H9 (cell line): Measurements from ENCODE around the gene UBE2D2. TPM values are rescaled to one million over a fixed set of nuclear protein-coding genes. Genes with fewer than 3 reads are reported as not detected.

Experiments
- DNase-seq: peaks from one replicate; pipeline ENCODE4 v3.0.0-alpha.2; 2017
- H2AFZ ChIP-seq: one replicate; pipeline ENCODE4 v1.6.1; 2013; ENCODE audit warnings: mild to moderate bottlenecking, low read length, control low read depth, moderate library complexity
- H2AK5ac ChIP-seq: 2 replicates; pipeline ENCODE4 v1.6.1; 2013; ENCODE audit warnings: low read length, control low read depth, mixed read lengths; ENCODE audit not compliant: insufficient read length
- H2BK120ac ChIP-seq: one replicate; pipeline ENCODE4 v1.6.1; 2013; ENCODE audit warnings: low read depth, mild to moderate bottlenecking, low read length, control low read depth, inconsistent platforms; ENCODE audit not compliant: poor library complexity, severe bottlenecking
- H2BK12ac ChIP-seq: 2 replicates; pipeline ENCODE4 v1.6.1; 2013; ENCODE audit warnings: low read length, control low read depth, mixed read lengths, low read depth; ENCODE audit not compliant: insufficient read length
- H2BK15ac ChIP-seq: 2 replicates; pipeline ENCODE4 v1.6.1; 2013; ENCODE audit warnings: low read depth, low read length, control low read depth
- H2BK20ac ChIP-seq: one replicate; pipeline ENCODE4 v1.6.1; 2013; ENCODE audit warnings: low read depth, mild to moderate bottlenecking, low read length, control low read depth, inconsistent platforms; ENCODE audit not compliant: poor library complexity, severe bottlenecking
- H2BK5ac ChIP-seq: 2 replicates; pipeline ENCODE4 v1.6.1; 2013; ENCODE audit warnings: low read length, control low read depth, mixed read lengths; ENCODE audit not compliant: insufficient read length
- H3K14ac ChIP-seq: 2 replicates; pipeline ENCODE4 v1.6.1; 2013; ENCODE audit warnings: low read length, control low read depth; ENCODE audit not compliant: insufficient read depth
- H3K18ac ChIP-seq: 2 replicates; pipeline ENCODE4 v1.6.1; 2013; ENCODE audit warnings: low read depth, mild to moderate bottlenecking, mixed read lengths, low read length, control low read depth; ENCODE audit not compliant: insufficient read length
- H3K23ac ChIP-seq: 2 replicates; pipeline ENCODE4 v1.6.1; 2013; ENCODE audit warnings: low read length, control low read depth, mixed read lengths, low read depth; ENCODE audit not compliant: insufficient read length
- H3K23me2 ChIP-seq: 2 replicates; pipeline ENCODE4 v1.6.1; 2013; ENCODE audit warnings: low read depth, mild to moderate bottlenecking, mixed read lengths, low read length, control low read depth; ENCODE audit not compliant: insufficient read length, poor library complexity, severe bottlenecking
- H3K27ac ChIP-seq: 2 replicates; pipeline ENCODE4 v1.5.1; 2013; ENCODE audit warnings: low read length, control low read depth, mixed read lengths, low read depth; ENCODE audit not compliant: insufficient read length
- H3K27me3 ChIP-seq: 2 replicates; pipeline ENCODE4 v1.6.1; 2013; ENCODE audit warnings: low read length, control low read depth, inconsistent platforms; ENCODE audit not compliant: insufficient read depth
- H3K4ac ChIP-seq: 2 replicates; pipeline ENCODE4 v1.6.1; 2013; ENCODE audit warnings: low read depth, mild to moderate bottlenecking, control low read depth, inconsistent platforms, low read length, moderate library complexity
- H3K4me1 ChIP-seq: 2 replicates; pipeline ENCODE4 v1.6.1; 2013; ENCODE audit warnings: low read length, control low read depth, inconsistent platforms; ENCODE audit not compliant: insufficient read depth
- H3K4me2 ChIP-seq: 2 replicates; pipeline ENCODE4 v1.6.1; 2013; ENCODE audit warnings: low read length, control low read depth, mixed read lengths; ENCODE audit not compliant: insufficient read length, insufficient read depth
- H3K56ac ChIP-seq: 2 replicates; pipeline ENCODE4 v1.6.1; 2013; ENCODE audit warnings: low read depth, mild to moderate bottlenecking, mixed read lengths, low read length, control low read depth; ENCODE audit not compliant: insufficient read length
- H3K79me1 ChIP-seq: 2 replicates; pipeline ENCODE4 v1.6.1; 2013; ENCODE audit warnings: low read depth, mild to moderate bottlenecking, moderate library complexity, low read length, control low read depth, inconsistent platforms; ENCODE audit not compliant: insufficient read depth, poor library complexity, severe bottlenecking
- H3K79me2 ChIP-seq: 2 replicates; pipeline ENCODE4 v1.6.1; 2013; ENCODE audit warnings: low read length, control low read depth, inconsistent platforms; ENCODE audit not compliant: insufficient read depth
- H3K9ac ChIP-seq: 2 replicates; pipeline ENCODE4 v1.6.1; 2013; ENCODE audit warnings: low read length, control low read depth, mixed read lengths; ENCODE audit not compliant: insufficient read length; ENCODE audit errors: extremely low read depth
- H3K9me3 ChIP-seq: one replicate; pipeline ENCODE4 v1.6.1; 2013; ENCODE audit warnings: low read depth, low read length, inconsistent platforms; ENCODE audit not compliant: control insufficient read depth
- H3T11ph ChIP-seq: one replicate; pipeline ENCODE4 v1.6.1; 2013; ENCODE audit warnings: mild to moderate bottlenecking, low read length, control low read depth, inconsistent platforms
- H4K20me1 ChIP-seq: one replicate; pipeline ENCODE4 v1.6.1; 2013; ENCODE audit not compliant: control insufficient read depth, insufficient read length, insufficient read depth
- H4K5ac ChIP-seq: 2 replicates; pipeline ENCODE4 v1.6.1; 2013; ENCODE audit warnings: low read depth, mild to moderate bottlenecking, mixed read lengths, low read length, control low read depth; ENCODE audit not compliant: insufficient read length
- H4K8ac ChIP-seq: replicated peaks from 2 replicates; pipeline ENCODE4 v1.6.1; 2013; ENCODE audit warnings: low read length, control low read depth, mixed read lengths, low read depth; ENCODE audit not compliant: insufficient read length
- H4K91ac ChIP-seq: 2 replicates; pipeline ENCODE4 v1.6.1; 2013; ENCODE audit warnings: low read depth, mild to moderate bottlenecking, moderate library complexity, mixed read lengths, low read length, control low read depth; ENCODE audit not compliant: insufficient read length
- H3K27ac Mint-ChIP-seq, 3 experiments: 2 replicates in 2 of 3; 3 replicates in 1 of 3; pipeline ENCODE4 v1.8.0; 2020 to 2021; ENCODE audit warnings: mixed read lengths in 3 of 3, mild to moderate bottlenecking in 1 of 3, moderate library complexity in 1 of 3
- H3K27me3 Mint-ChIP-seq: 2 replicates; pipeline ENCODE4 v1.8.0; 2021; ENCODE audit warnings: low read depth, mild to moderate bottlenecking, moderate library complexity, mixed read lengths
- H3K36me3 Mint-ChIP-seq, 3 experiments: 2 replicates in 2 of 3; 3 replicates in 1 of 3; pipeline ENCODE4 v1.8.0; 2020 to 2021; ENCODE audit warnings: low read depth in 3 of 3, mixed read lengths in 3 of 3; ENCODE audit not compliant: insufficient read depth in 1 of 3
- H3K4me1 Mint-ChIP-seq, 2 experiments: 2 replicates each; pipeline ENCODE4 v1.8.0; 2020; ENCODE audit warnings: mixed read lengths in 2 of 2
- H3K4me3 Mint-ChIP-seq, 2 experiments: 2 replicates in 1 of 2; 3 replicates in 1 of 2; pipeline ENCODE4 v1.8.0; 2020 to 2021; ENCODE audit warnings: mild to moderate bottlenecking in 2 of 2, mixed read lengths in 2 of 2, moderate library complexity in 1 of 2
- H3K9me3 Mint-ChIP-seq, 2 experiments: 2 replicates in 1 of 2; 3 replicates in 1 of 2; pipeline ENCODE4 v1.8.0; 2020; ENCODE audit warnings: mild to moderate bottlenecking in 2 of 2, mixed read lengths in 2 of 2, moderate library complexity in 1 of 2
- CTCF ChIP-seq: fragments of 200-600 bp; sonication (generic); conservative IDR thresholded peaks from 3 replicates; pipeline ENCODE4 v1.8.0; 2021; ENCODE audit warnings: antibody characterized with exemption, mild to moderate bottlenecking
- WGBS: extraction: QIAGEN DNeasy Blood & Tissue Kit; methylation state at CpG from one replicate; pipeline ENCODE4 v1.1.7; 2013; ENCODE audit warnings: missing lambda C conversion rate, low lambda C conversion rate, mixed read lengths; ENCODE audit not compliant: insufficient read length; ENCODE audit errors: extremely low coverage; 5-methylcytosine and 5-hydroxymethylcytosine counted together
- total RNA-seq: library from RNA; stranded (reverse); gene quantifications from 2 replicates; pipeline ENCODE4 v1.2.1, GENCODE V29; 2021

Gene UBE2D2
- total RNA-seq, 1 experiment from 2014 or later, result 236 TPM

- Histone ChIP-seq H2AFZ (no peak overlapping the region), H4K5ac (no peak overlapping the region), H3K9me3 (no peaks in the 10 kb centered on the region), H3K4me2 (no peak overlapping the region), H3K9ac (no peak overlapping the region), H3K79me1 (peaks cover 23% of the 10 kb centered on the region), H3K56ac (no peak overlapping the region), H2BK120ac (no peak overlapping the region), H3K18ac (no peak overlapping the region), H4K91ac (no peak overlapping the region), H3K79me2 (peaks cover 63% of the 10 kb centered on the region; the same call in 1 of the 2 replicates), H3K23ac (no peak overlapping the region), H3K4me1 (peaks cover 47% of the 10 kb centered on the region), H2BK20ac (no peak overlapping the region), H3K27me3 (no peaks in the 10 kb centered on the region), H4K8ac (no peak overlapping the region), H3T11ph (no peak overlapping the region), H2BK15ac (no peak overlapping the region), H3K27ac (no peak overlapping the region), H2BK12ac (no peak overlapping the region), H3K23me2 (peaks cover 16% of the 10 kb centered on the region), H4K20me1 (peaks cover 9% of the 10 kb centered on the region), H2BK5ac (no peak overlapping the region), H3K14ac (peak overlapping the region; percentile 48; the same call in 1 of the 2 replicates), H2AK5ac (no peak overlapping the region), H3K4ac (no peak overlapping the region)
- Mint-ChIP-seq H3K4me1 (peaks cover 71 to 82% of the 10 kb centered on the region in 2 experiments), H3K27ac (peak overlapping the region in 2 of 3 experiments; percentile 44 to 59; a peak in 1 of 7 replicates), H3K27me3 (peaks cover 1% of the 10 kb centered on the region; the same call in 1 of the 2 replicates), H3K4me3 (peak overlapping the region in 1 of 2 experiments; percentile 69; a peak in 1 of 5 replicates), H3K36me3 (peaks cover 0 to 7% (median 0%) of the 10 kb centered on the region in 3 experiments; a peak in 1 of 7 replicates), H3K9me3 (no peaks in the 10 kb centered on the region)
- no peak for TF ChIP-seq CTCF
- whole genome bisulfite sequencing, result no CpG with 5 or more reads among the region's 13 CpGs
- no peak for DNase-seq
Observed at GRCh38 chr5:139654871-139655491, 93.8 kb downstream of the UBE2D2 start.
